ENCODE data around the gene SAYSD1. TPM values are rescaled to one million over a fixed set of nuclear protein-coding genes. Genes with fewer than 3 reads are reported as not detected.
A peak's percentile ranks its signal among the peaks of the same experiment; 100 is the strongest.

The SAYSD1 gene
- total RNA-seq, 4 donors from 2014 or later, result 12.3 to 29.1 (median 18.8) TPM

GRCh38 chr6:39128106-39128505, 13.1 kb upstream of the SAYSD1 start:
- TF ChIP-seq, protein P1, sequence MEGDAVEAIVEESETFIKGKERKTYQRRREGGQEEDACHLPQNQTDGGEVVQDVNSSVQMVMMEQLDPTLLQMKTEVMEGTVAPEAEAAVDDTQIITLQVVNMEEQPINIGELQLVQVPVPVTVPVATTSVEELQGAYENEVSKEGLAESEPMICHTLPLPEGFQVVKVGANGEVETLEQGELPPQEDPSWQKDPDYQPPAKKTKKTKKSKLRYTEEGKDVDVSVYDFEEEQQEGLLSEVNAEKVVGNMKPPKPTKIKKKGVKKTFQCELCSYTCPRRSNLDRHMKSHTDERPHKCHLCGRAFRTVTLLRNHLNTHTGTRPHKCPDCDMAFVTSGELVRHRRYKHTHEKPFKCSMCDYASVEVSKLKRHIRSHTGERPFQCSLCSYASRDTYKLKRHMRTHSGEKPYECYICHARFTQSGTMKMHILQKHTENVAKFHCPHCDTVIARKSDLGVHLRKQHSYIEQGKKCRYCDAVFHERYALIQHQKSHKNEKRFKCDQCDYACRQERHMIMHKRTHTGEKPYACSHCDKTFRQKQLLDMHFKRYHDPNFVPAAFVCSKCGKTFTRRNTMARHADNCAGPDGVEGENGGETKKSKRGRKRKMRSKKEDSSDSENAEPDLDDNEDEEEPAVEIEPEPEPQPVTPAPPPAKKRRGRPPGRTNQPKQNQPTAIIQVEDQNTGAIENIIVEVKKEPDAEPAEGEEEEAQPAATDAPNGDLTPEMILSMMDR (IDR thresholded peaks at IDR 0.05), result no peak
- TF ChIP-seq POLR2A (IDR thresholded peaks at IDR 0.05), result no peak
- peak in 1 of 2 donors; percentile 44 for TF ChIP-seq EP300 (IDR thresholded peaks at IDR 0.05)
- H3K27me3 ChIP-seq, result no peaks in the 10 kb centered on the region
- H3K4me1 ChIP-seq, result no peaks in the 10 kb centered on the region
- H3K9me3 ChIP-seq, result no peaks in the 10 kb centered on the region
- H3K27ac ChIP-seq, result no peak overlapping the region
- WGBS, 2 donors, result 53 to 63% methylated on average over 3 of the region's 3 CpGs
- no peak overlapping the region for H3K4me3 ChIP-seq
- DNase-seq (ENCODE audit: low spot score in 2 of 2), result peak in 1 of 2 donors; percentile 26
- H3K36me3 ChIP-seq, result no peaks in the 10 kb centered on the region

DNA sequence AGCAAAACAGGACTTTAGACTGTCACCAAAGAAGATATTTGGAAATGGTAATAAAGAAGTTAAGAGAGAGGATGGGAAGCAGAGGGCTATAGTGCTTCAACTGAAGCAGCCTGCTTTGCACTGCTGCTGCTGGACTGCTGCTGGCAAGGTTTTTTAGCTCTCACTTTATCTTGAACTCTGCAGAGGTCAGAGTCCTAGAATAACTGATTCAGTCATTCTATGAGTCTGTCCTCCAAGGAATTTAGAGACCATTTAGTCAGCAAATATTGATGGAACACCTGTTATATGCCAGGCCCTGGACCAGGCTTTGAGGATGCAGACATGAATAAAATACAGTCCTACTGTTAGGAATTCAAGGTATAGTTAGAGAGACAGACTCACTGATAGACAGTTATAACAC, 9.1 kb upstream of the SAYSD1 start:
- H3K36me3 ChIP-seq, result no peaks in the 10 kb centered on the region
- TF ChIP-seq, protein P1 (IDR thresholded peaks at IDR 0.05), result no peak
- TF ChIP-seq POLR2A (IDR thresholded peaks at IDR 0.05), result no peak
- no peak for TF ChIP-seq EP300 (IDR thresholded peaks at IDR 0.05)
- H3K4me3 ChIP-seq, result no peak overlapping the region
- H3K9me3 ChIP-seq, result no peaks in the 10 kb centered on the region
- H3K27me3 ChIP-seq, result no peaks in the 10 kb centered on the region
- H3K27ac ChIP-seq, result no peak overlapping the region
- no peak for DNase-seq (ENCODE audit: low spot score in 2 of 2)
- no peaks in the 10 kb centered on the region for H3K4me1 ChIP-seq

DNA sequence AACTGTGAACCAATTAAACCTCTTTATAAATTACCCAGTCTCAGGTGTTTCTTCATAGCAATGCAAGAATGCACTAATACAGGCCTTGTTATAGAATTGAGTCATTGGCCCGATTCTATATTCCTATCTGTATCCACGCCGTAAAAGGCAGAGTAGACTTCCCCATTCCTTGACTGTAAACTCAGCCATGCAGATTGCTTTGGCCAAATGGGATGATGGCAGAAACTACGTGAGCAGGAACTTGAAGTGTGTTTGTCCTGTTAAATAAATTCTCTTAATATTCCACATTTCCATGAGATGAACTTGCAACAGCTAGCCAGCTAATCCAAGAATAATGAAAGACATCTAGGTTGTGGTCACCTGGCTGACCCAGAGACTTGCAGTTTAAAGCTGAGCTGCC, 3.9 kb upstream of the SAYSD1 start:
- Histone ChIP-seq H3K4me1 (peaks cover 0 to 13% (median 2%) of the 10 kb centered on the region in 4 donors), H3K36me3 (no peaks in the 10 kb centered on the region), H3K4me3 (no peak overlapping the region), H3K27ac (no peak overlapping the region), H3K9me3 (no peaks in the 10 kb centered on the region), H3K27me3 (no peaks in the 10 kb centered on the region)
- TF ChIP-seq POLR2A (IDR thresholded peaks at IDR 0.05) (no peak), EP300 (IDR thresholded peaks at IDR 0.05) (no peak)
- TF ChIP-seq, protein P1 (IDR thresholded peaks at IDR 0.05), result no peak
- WGBS, 2 donors, result 91 to 92% methylated on average over 4 of the region's 4 CpGs
- DNase-seq (ENCODE audit: low spot score in 2 of 2), result no peak

DNA sequence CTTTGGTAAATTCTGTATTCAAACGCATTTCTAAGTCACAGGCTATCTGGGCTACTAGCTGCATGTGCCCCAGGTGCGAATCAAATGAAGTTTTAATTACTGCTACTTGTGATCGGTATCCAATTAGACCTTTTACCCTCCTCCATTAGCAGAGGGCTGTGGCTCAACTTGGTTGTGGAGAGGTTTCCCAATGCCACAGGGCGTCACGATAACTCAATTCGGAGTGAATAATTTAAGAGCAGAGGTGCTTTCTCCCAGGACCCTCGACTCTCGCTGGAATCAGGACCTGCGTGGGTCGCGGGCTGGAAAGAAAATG, 640 bp downstream of the SAYSD1 start:
- Histone ChIP-seq H3K4me1 (peaks cover 0 to 25% (median 9%) of the 10 kb centered on the region in 4 donors), H3K9me3 (no peaks in the 10 kb centered on the region), H3K36me3 (peaks cover 0 to 14% (median 5%) of the 10 kb centered on the region in 3 donors), H3K4me3 (peak overlapping the region; percentile 54 to 96 (median 69)), H3K27ac (peak overlapping the region; percentile 92 to 98 (median 94)), H3K27me3 (no peaks in the 10 kb centered on the region)
- no peak for TF ChIP-seq POLR2A (IDR thresholded peaks at IDR 0.05)
- TF ChIP-seq EP300 (IDR thresholded peaks at IDR 0.05), result no peak
- TF ChIP-seq, protein P1 (IDR thresholded peaks at IDR 0.05), result no peak
- DNase-seq (ENCODE audit: low spot score in 2 of 2), result no peak
- WGBS, 2 donors, result 2% methylated on average over 11 of the region's 11 CpGs

DNA sequence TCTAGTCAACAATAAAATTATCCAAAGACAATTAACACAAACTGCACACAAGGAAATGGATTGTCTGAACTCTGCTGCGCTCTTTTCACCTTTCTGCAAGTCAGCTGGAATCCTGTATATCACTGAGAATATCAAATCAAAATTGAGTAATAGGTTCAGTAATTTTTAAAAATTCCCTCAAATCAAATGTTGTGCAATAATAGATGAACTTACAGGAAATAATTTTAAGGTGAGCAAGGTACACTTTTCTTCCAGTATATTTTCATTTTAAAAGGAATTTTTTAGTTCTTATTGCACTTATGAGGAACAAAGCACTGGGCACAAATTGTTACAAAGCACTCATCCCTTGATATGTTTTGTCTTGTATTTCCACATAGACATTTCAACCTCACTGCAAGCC, 1.2 kb downstream of the SAYSD1 start:
- 93 to 95% methylated on average over 1 of the region's 1 CpG for WGBS, 2 donors
- no peaks in the 10 kb centered on the region for H3K9me3 ChIP-seq
- peaks cover 0 to 19% (median 9%) of the 10 kb centered on the region in 3 donors for H3K36me3 ChIP-seq
- peak overlapping the region in 3 of 4 donors; percentile 54 to 77 (median 61) for H3K4me3 ChIP-seq
- peaks cover 0 to 25% (median 9%) of the 10 kb centered on the region in 4 donors for H3K4me1 ChIP-seq
- H3K27me3 ChIP-seq, result no peaks in the 10 kb centered on the region
- TF ChIP-seq POLR2A (IDR thresholded peaks at IDR 0.05) (no peak), EP300 (IDR thresholded peaks at IDR 0.05) (no peak)
- TF ChIP-seq, protein P1 (IDR thresholded peaks at IDR 0.05), result no peak
- H3K27ac ChIP-seq, result peak overlapping the region in 2 of 4 donors; percentile 92
- no peak for DNase-seq (ENCODE audit: low spot score in 2 of 2)
